ENCODE data around the gene LAMTOR4.
"Not testable (repeated sequence)": the region's sequence is repeated elsewhere in the genome, so short reads cannot be mapped to it uniquely, and the experiment has no call there.

Gene LAMTOR4

DNA sequence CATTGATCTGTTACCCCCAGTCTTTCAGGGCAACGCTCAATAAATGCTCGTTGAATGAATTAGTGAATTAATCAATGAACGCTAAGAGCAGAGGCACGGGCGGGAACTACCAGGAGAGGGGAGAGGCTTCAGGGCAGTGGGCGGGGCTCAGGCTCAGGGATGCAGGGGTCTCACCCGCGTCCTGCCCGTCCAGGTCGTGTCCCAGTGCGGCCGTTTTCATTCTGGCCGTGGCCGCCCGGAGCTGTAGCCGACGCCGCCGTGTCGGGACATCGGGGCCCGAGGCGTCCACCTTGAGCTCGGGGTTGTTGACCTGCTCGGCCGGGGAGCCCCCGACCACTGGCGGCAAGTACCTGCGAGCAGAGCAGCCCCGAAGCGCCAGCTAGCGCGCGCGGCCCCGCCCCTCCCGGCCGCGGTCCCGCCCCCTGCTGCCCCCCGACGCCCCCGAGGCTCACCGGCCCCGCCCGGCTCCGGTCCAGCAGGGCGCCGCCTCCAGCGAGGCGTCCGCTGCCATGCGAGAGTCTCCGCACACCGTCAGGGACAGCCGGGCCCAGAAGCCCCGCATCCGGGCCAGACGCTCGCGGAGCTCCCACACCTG lies 22.5 kb downstream of the LAMTOR4 start:
- no peak for DNase-seq (ENCODE audit: low read depth)

DNA sequence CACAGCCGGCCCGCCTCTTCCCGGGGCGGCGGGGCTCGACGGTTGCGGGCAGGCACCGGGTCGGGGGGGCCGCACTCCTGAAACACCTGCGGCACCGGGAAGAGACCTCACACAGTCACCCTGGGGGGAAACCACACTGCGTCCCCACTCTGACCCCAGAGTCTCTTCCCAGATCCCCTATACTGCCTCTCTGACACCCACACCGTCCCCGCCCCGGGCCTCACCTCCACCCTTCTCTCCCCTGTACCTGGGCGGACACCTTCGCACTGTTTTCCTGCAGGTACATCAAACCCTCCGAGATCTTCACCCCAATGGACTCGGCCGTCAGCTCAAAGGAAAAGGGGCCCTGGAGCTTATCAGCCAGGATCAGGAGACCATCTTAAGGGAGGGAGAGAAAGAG lies 23.1 kb downstream of the LAMTOR4 start:
- no peak for DNase-seq (ENCODE audit: low read depth)

DNA sequence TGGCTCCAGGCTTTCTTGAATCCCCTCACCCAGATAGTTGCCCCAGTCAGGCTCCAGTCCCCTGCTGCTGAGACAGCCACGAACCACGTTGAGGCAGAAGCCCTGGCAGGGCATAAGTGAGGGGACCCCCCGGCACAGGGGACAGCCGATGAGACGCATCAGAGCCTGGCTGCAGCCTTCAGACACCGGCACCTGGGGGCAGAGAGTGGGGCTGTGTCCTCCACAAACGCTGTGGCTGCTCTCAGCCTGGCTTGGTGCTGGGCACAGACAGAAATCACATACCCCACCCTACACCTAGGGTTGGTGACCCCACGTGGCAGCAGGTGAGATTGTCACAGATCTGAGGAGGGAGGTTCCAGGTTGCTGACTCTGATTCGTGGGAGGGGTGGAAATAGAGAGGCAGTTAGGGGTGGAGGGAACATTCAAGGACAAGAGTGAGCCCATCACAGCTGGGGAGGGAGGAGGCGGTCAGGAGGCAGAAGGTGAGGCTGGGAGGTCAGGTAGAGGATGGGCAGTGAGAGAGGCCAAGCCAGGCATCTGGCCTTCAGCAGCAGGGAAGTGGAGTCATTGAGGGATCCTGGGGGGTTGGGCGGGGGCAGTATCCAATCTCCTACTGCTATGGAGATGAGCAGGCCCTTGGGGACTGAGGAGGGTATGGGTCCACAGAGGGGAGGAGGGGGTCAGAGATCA lies 25.2 kb downstream of the LAMTOR4 start:
- no peak for DNase-seq (ENCODE audit: low read depth)

DNA sequence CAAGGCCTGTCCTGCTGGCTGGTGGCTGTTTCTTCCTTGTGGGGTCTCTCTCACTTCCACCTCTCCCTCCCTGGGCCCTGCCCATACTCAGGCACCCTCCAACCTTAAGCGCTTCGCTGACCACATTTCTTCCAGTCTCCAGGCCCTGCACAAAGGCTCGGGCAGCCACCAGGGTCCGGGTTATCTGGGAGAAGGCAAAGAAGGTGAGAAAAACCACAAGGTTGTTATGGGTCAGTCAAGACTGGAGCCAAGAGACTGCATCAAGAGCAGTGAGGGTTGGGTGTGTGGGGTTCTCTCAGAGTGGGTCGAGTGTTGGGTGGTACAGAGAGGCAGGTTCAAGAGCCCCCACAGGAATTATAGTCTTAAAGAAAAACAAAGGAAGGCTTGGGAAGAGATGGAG lies 25.9 kb downstream of the LAMTOR4 start:
- DNase-seq (ENCODE audit: low read depth) = no peak

DNA sequence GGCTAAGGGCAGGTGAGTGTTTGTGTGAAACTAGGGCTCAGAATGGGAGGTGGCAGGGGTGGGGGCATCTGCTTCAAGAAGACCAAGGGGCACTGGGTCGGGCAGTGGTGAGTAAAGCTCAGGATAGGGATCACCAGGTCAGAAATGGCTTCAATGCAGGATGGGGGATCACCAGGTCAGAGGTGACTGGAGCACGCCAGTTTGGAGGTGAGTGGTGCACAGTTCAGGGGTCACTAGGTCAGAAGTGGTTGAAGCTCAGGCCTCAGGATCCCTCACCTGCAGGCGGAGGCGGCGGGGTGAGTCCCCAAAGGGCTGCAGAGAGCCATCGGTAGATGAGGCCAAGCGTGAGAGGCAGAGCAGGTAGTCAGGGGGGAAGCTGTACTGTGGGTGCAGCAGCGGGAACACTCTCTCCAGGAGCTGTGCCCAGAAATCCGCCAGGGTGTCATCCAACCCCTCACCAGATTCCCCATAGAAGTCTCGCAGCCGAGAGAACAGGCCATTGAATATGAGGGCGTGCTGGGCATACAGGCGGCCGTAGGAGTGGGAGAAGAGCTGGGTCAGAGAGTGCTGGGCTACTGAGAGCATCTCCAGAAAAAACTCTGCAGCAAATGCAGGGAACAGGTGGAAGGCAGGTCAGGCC lies 26.7 kb downstream of the LAMTOR4 start:
- no peak for DNase-seq (ENCODE audit: low read depth)

DNA sequence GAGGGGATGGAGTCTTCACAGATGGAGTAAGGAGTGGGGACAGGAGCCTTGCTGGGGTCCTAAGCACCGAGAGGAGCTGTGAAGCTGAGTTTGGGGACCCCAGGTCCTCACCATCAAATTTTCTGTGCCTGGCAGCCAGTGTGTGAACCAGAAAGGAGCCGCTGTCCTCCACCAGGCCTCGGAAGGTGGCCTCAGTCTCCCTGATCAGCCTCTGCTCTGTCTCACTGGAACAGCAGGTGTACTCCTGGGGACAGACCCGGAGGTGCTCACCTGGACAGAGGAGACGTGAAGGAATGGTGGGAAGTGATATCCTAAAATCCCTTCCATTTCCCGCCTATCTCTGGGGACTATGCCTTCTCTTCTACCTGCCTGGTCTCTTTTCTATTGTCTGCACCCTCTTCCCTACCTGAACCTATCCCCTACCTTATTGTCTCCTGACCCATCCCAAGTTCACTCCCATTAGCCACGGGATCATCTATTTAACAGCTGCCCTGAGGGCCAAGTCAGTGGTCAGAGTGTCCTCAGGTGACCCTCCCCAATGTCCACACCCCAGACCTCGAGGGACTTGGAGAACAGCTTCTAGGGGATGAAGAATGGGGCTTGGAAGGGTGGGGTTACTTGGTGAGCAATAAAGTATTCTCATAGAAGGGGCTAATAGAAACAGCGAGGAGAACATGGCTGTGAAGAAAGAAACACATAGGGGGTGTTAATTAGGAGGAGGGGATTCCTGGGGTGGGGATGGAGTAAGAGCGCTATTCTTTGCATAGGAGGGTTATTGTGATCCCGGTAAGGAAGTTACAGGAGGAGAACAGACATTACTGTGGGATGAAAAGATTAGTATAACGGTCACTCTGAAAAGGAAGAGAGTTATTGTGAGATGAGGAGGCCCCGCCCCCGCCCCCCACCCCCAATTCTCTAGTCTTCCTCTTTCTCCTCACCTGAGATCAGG lies 27.7 kb downstream of the LAMTOR4 start:
- no peak for DNase-seq (ENCODE audit: low read depth)

DNA sequence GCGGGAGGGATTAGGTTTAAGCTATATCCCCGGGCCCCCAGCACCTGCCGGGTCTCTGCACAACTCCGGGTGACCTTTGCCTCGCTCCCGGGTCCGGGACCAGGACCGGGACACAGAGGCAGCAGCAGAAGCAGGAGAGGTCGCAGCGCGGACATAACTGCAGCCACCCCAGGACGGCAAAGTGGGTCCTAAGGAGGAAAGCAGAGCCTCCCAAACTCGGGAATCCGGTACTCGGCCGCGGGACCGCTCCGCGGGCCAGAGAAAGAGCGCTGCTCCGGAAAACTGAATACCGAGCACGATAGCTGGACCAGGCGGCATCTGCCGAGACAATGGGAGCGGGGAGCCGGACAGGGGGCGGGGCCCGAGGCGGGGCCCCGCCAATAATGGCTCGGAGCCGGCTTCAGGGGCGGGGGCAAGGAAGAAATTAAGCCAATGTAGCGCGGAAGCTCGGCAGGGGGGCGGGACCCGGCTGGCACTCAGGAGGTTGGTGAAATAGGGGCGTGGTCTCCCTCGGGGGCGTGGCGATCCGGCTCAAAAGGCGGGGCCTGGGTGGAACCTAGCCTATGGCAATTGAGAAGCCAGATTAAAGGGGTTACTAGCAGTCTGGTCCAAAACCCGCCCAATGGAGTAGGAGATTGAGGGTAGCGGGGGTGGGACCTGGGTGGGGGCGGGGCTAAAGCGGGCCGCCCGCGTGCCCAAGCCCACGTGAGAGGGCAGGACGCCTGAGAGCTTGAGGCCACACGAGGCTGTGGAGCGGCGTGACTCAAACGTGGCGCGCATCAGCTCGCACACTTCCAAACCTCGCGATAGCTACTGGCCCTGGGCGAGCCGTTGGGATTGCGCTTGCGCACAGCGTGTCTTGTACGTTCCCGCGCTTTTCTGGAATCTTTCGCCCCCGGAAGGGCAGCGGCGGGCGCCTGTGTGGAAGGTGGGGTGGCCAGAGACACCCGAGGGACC lies 28.6 kb downstream of the LAMTOR4 start, which contains the start of the genes GPC2 and STAG3:
Gene GPC2 (minus strand): TSS at position 337 of the 957 bp plus-strand sequence. CDS start 182 bp downstream, at position 155.
Gene STAG3 (plus strand): TSS at position 874 of the 957 bp plus-strand sequence. CDS start 2,639 bp downstream, outside the sequence.
- DNase-seq (ENCODE audit: low read depth) = peak; percentile 95

DNA sequence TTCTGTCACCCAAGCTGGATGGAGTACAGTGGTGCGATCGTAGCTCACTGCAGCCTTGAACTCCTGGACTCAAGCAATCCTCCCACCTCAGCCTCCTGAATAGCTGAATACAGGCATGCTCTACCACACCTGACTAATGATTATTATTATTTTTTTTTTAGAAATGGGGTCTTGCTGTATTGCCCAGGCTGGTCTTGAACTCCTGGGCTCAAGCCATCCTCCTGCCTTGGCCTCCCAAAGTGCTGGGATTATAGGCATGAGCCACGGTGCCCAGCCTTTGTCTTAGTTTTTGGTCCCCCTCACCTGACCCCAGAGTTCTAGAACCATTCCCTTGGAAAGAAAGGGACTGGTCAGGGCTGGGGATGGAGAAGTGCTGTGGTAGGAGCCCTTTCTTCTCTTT lies 31.4 kb downstream of the LAMTOR4 start:
- DNase-seq (ENCODE audit: low read depth) = not testable (repeated sequence)

DNA sequence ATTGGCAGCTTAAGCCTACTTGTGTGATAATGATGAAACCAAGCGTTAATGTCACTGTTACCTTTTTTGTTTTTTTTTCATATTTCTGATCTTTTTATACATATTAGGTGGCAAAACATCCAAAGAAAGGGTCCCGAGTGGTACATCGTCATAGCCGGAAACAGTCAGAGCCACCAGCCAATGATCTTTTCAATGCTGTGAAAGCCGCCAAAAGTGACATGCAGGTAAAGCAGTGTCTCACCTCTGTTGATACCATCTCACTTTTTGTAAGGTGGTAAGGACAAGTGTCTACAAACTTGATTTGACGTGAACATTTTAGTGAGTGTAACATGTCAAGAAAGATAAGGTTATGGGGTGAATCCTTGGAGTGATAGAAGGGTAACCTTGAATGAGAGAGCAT lies 33.9 kb downstream of the LAMTOR4 start:
- DNase-seq (ENCODE audit: low read depth) = not testable (repeated sequence)

DNA sequence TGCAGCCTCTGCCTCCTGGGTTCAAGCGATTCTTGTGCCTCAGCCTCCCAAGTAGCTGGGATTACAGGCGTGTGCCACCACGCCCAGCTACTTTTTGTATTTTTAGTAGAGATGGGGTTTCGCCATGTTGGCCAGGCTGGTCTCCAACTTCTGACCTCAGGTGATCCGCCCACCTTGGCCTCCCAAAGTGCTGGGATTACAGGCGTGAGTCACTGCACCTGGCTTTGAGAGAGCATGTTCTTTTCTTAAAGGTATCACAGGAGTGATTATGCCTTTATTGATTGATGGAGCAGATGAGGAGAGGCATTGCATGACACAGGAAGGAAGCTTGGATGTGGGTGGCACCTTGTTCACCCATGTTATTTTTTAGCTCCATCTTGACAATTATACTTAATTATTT lies 34.4 kb downstream of the LAMTOR4 start:
- DNase-seq (ENCODE audit: low read depth) = not testable (repeated sequence)

DNA sequence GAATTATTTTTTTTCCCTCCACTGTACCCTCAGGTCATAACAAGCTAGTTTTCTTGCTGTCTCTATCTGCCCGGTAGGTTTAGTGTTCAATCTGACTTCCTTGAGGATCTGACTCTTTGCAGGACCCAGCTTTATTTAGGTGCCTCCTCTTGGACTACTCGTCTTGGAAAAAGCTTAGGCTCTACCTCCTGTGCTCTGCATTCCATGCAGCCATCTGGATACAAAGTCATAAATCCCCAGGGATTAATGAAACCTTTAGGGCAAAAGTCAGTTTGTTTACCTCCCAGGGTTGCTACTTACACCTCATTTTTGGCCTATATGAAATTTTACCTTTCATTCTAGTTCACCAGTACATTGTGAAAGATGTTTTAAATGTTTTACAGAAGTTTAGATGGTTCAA lies 37.0 kb downstream of the LAMTOR4 start:
- DNase-seq (ENCODE audit: low read depth) = no peak

DNA sequence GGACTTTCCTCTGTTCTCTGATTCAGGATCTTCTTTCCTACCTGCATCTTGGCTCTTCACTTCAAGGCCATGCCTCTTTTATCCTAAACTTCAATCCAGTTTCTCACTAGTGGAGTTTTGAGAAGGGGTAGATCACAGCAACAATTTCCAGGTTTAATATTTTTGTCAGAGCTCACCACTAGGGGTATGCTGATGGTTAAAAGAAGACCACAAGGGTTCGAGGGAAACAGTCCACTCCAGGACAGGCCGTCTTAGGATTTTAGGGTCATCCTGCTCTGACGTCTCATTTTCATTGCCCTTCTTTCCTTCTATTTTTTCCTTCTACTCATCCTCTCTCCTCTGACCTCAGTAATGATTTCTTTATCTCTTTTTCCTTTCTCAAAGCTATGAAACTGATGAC lies 40.3 kb downstream of the LAMTOR4 start:
- DNase-seq (ENCODE audit: low read depth) = no peak

DNA sequence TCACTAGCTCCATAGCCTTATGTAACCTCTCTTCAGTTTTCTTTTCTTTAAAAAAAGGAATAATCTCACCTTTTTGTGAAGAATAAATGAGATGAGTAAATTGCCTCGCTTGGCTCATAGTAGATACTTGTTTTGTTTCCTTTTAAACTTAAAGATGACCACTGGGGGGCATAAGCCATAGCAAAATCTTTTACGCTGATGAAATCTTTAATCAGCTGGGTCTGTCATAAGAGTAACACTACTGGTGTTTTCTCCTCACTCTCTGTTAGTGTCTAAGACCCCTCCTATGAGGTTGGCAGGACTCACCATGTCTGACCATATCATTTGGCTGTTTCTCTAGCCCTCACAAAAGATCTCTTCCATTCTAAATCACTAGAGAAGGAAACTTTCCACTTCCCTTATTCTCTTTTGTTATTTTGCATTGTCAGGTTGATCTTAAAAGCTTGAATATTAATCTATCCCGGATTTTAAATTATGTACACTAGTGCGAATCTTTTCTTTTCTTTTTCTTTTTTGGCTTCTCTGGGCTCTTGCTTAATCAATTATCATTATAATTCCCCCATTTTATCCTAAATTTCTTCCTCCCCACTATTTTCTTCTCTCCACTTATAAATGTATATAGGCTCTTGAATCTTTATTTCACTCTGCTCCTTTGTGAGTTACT lies 41.5 kb downstream of the LAMTOR4 start:
- peak; percentile 56 for DNase-seq (ENCODE audit: low read depth)

DNA sequence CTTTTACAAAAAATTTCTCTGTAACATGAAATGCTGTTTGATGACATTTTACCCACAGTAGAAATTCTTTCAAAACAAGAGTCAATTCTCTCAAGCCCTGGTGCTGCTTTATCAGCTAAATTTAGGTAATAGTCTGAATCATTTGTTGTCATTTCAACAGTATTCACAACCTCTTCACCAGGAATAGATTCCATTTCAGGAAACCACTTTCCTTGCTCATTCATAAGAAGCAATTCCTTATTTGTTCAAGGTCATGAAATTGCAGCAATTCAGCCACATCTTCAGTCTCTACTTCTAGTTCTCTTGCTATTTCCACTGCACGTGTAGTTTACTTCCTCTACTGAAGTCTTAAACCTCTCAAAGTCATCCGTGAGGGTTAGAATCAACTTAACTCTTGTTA lies 43.1 kb downstream of the LAMTOR4 start:
- DNase-seq (ENCODE audit: low read depth) = peak; percentile 79

DNA sequence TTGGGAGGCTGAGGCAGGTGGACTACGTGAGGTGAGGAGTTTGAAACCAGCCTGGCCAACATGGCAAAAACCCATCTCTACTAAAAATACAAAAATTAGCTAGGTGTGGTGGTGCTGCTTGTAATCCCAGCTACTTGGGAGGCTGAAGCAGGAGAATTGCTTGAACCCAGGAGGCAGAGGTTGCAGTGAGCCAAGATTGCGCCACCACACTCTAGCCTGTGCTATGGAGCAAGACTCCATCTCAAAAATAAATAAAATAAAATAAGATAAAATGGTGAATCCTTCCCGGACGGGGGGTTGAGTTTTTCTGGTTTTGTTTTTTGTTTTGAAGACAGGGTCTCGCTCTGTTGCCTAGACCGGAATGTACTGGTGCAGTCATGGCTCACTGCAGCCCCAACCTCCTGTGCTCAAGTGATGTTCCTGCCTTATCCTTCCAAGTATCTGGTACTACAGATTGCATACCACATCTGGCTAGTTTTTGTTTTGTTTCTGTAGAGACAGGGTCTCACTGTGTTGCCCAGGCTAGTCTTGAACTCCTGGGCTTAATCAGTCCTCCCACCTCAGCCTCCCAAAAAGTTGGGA lies 43.7 kb downstream of the LAMTOR4 start:
- not testable (repeated sequence) for DNase-seq (ENCODE audit: low read depth)

DNA sequence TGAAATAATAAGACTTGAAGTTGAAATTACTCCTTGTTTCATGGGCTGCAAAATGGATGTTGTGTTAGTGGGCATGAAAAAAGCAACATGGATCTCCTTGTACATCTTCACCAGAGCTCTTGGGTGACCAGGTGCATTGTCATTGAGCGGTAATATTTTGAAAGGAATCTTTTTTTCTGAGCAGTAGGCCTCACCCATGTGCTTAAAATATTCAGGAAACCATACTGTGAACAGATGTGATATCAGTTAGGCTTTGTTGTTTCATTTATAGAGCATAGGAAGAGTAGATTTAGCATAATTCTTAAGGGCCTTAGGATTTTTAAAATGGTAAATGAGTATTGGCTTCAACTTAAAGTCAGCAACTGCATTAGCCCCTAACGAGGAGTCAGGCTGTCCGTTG lies 44.3 kb downstream of the LAMTOR4 start:
- no peak for DNase-seq (ENCODE audit: low read depth)

DNA sequence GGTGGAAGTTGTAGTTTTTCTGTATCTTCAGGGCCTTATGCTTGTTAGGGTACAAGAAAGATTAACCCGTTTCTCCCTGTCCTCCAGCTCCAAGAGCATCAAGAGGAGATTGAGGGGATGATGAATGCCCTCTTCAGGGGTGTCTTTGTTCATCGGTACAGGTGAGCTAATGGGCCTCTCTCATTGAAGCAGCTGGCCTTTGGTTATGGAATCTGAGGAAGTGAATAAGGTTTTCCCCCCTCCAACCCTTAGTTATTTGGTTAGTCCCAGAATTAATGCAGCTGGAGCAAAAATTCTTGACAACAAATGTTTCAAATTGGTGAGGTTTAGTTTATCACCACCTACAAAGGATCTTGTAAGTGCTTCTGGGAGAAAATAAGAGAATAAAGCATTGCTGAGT lies 46.5 kb downstream of the LAMTOR4 start:
- DNase-seq (ENCODE audit: low read depth) = no peak

DNA sequence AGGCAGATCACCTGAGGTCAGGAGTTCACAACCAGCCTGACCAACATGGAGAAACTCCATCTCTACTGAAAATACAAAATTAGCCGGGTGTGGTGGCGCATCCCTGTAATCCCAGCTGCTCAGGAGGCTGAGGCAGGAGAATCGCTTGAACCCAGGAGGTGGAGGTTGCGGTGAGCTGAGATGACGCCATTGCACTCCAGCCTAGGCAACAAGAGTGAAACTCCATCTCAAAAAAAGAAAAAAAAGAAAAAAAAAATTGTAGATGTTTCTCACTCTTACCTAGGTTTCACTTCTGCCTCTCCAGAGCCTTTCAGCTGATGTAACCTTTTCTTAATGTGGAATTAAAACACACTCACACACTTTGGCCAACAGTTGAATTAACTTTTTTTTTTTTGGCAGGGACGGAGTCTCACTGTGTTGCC lies 47.2 kb downstream of the LAMTOR4 start:
- DNase-seq (ENCODE audit: low read depth) = not testable (repeated sequence)

DNA sequence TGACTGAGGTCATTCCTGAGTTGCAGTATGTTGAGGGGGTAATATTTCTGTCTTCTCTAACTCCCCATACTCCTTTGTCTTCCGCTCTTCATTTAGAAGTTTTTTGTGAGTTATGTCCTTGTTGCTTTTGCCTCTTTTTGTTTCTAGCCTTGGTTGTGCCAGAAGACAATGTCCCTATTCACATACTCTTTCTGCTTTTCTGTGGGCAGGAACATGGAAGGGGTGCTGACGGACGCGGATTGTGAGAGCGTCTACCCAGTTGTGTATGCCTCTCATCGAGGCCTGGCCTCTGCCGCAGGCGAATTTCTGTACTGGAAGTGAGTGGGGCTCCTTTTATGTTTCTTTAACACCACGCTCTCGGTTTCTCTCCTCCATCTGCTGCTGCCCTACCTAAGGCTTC lies 49.5 kb downstream of the LAMTOR4 start:
- no peak for DNase-seq (ENCODE audit: low read depth)

DNA sequence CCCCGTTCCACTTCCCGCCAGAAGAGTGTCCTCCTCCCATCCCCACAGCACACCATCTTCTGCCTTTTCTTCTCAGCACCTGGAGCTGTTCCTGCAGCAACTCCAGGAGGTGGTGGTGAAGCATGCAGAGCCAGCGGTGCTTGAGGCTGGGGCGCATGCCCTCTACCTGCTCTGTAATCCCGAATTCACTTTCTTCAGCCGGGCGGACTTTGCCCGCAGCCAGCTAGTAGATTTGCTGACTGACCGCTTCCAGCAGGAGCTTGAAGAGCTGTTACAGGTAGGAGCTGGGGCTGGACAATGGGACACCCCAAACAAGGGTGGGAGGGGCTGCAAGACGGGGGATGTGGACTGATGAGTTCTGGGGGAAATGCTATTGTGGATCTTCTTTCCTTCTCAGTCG lies 52.0 kb downstream of the LAMTOR4 start:
- DNase-seq (ENCODE audit: low read depth) = no peak
